K562 (cell line): ENCODE data around the gene ZNF8. TPM values are rescaled to one million over a fixed set of nuclear protein-coding genes. Genes with fewer than 3 reads are reported as not detected.

Experiments
- ATAC-seq: fragments of 200-7000 bp; cut with Tn5 transposase; 3 replicates; pipeline ENCODE4 v1.9.1; 2020; ENCODE audit warnings: moderate library complexity
- BruUV-seq: library from RNA; stranded (reverse); fragments of 400-500 nt; replicated peaks from 2 replicates; lab custom pipeline; 2021; lab: Mats Ljungman, UMichigan
- CTCF ChIA-PET: fragments of 300-600 bp; formaldehyde crosslinking; extraction: SDS; loops from one replicate; lab custom pipeline; 2021; ENCODE audit warnings: low intra/inter-chr PET ratio; lab: Yijun Ruan, JAX
- POLR2A ChIA-PET: fragments of 300-600, 350-650 bp; sonication (Branson Sonifier 250); formaldehyde crosslinking; extraction: SDS; loops from one replicate; lab custom pipeline; 2021; ENCODE audit warnings: antibody characterized with exemption, inconsistent platforms; lab: Yijun Ruan, JAX
- DNase-seq, 4 experiments: peaks; one replicate each; pipeline versions ENCODE4 v3.0.0 to v3.0.0-alpha.2; 2011 to 2018; ENCODE audit warnings: low spot score in 3 of 4, mixed read lengths in 3 of 4; ENCODE audit errors: extremely low read depth in 1 of 4
- FAIRE-seq: peaks from 2 replicates; lab custom pipeline; 2011; peaks lifted over from hg19 to GRCh38; lab: Jason Lieb, UNC
- H2AFZ ChIP-seq: 2 replicates; pipeline ENCODE4 v1.6.0; 2011; ENCODE audit warnings: low read depth, low read length, control low read depth, inconsistent platforms
- H3K27ac ChIP-seq: fragments of 200-600 bp; 3 replicates; pipeline ENCODE4 v1.8.0; 2011; ENCODE audit warnings: low read depth, mild to moderate bottlenecking, control low read depth, inconsistent platforms, low read length, moderate library complexity, mixed read lengths; ENCODE audit errors: extremely low read depth
- H3K27me3 ChIP-seq, 2 experiments: fragments of 300-600 bp in 1 of 2; 2 replicates in 1 of 2; 3 replicates in 1 of 2; pipeline versions ENCODE4 v1.6.0 to v1.8.0; 2011; ENCODE audit warnings: inconsistent platforms in 2 of 2, low read length in 2 of 2, mild to moderate bottlenecking in 1 of 2, mixed read lengths in 1 of 2, moderate library complexity in 1 of 2; ENCODE audit not compliant: control insufficient read depth in 2 of 2, insufficient read depth in 2 of 2
- H3K36me3 ChIP-seq: fragments of 300-600 bp; 3 replicates; pipeline ENCODE4 v1.8.0; 2011; ENCODE audit warnings: mild to moderate bottlenecking, low read length, inconsistent platforms; ENCODE audit not compliant: control insufficient read depth, insufficient read depth
- H3K4me1 ChIP-seq, 2 experiments: fragments of 200-600 bp in 1 of 2; replicated peaks in 1 of 2; 2 replicates in 1 of 2; 3 replicates in 1 of 2; pipeline versions ENCODE4 v1.5.1 to v1.8.0; 2011; ENCODE audit warnings: inconsistent platforms in 2 of 2, low read length in 2 of 2, mild to moderate bottlenecking in 1 of 2, mixed read lengths in 1 of 2, moderate library complexity in 1 of 2; ENCODE audit not compliant: control insufficient read depth in 2 of 2, insufficient read depth in 2 of 2
- H3K4me2 ChIP-seq: 2 replicates; pipeline ENCODE4 v1.6.1; 2011; ENCODE audit warnings: low read length, control low read depth, inconsistent platforms, mixed read lengths; ENCODE audit not compliant: insufficient read depth
- H3K4me3 ChIP-seq: fragments of 200-600 bp; sonication (generic), shearing (Covaris generic); 2 replicates; pipeline ENCODE4 v1.5.1; 2016; ENCODE audit warnings: control low read depth, inconsistent platforms
- H3K79me2 ChIP-seq: fragments of 200-600 bp; 3 replicates; pipeline ENCODE4 v1.8.0; 2011; ENCODE audit warnings: low read length, inconsistent platforms; ENCODE audit not compliant: control insufficient read depth, insufficient read depth
- H3K9ac ChIP-seq, 2 experiments: 2 replicates each; pipeline versions ENCODE4 v1.6.0 to v1.6.1; 2011; ENCODE audit warnings: low read depth in 2 of 2, low read length in 2 of 2, control low read depth in 1 of 2, inconsistent platforms in 1 of 2, mild to moderate bottlenecking in 1 of 2, mixed read lengths in 1 of 2; ENCODE audit not compliant: insufficient read depth in 1 of 2
- H3K9me1 ChIP-seq: one replicate; pipeline ENCODE4 v1.6.0; 2011; ENCODE audit warnings: inconsistent platforms, mild to moderate bottlenecking, low read length, moderate library complexity; ENCODE audit not compliant: control insufficient read depth, insufficient read depth
- H3K9me3 ChIP-seq: replicated peaks from 2 replicates; pipeline ENCODE4 v1.5.1; 2011; ENCODE audit warnings: low read depth, low read length, inconsistent platforms; ENCODE audit not compliant: control insufficient read depth, insufficient read depth
- H4K20me1 ChIP-seq: replicated peaks from 2 replicates; pipeline ENCODE4 v1.6.1; 2011; ENCODE audit warnings: low read length, inconsistent platforms, mixed read lengths; ENCODE audit not compliant: control insufficient read depth, insufficient read depth
- BCL6 ChIP-seq: fragments of 250-450 bp; sonication (Bioruptor Pico); IDR thresholded peaks from 2 replicates; pipeline ENCODE4 v1.4.0; 2020
- CREBBP ChIP-seq: IDR thresholded peaks from one replicate; pipeline ENCODE4 v1.6.1; 2012; ENCODE audit warnings: low read depth, mild to moderate bottlenecking, control low read depth, inconsistent platforms, low read length
- HNRNPUL1 ChIP-seq: fragments of 200-400 bp; formaldehyde crosslinking; IDR thresholded peaks from 2 replicates; pipeline ENCODE4 v1.6.1; 2017; ENCODE audit warnings: low read length
- NFATC3 ChIP-seq: fragments of 450-650 bp; IDR thresholded peaks from 2 replicates; pipeline ENCODE4 v1.6.1; 2017; ENCODE audit warnings: mild to moderate bottlenecking
- SREBF2 ChIP-seq: sonication (generic); formaldehyde crosslinking; IDR thresholded peaks from 2 replicates; pipeline ENCODE4 v1.4.0; 2020; ENCODE audit warnings: mild to moderate bottlenecking, missing genetic modification reagents
- ZNF140 ChIP-seq: fragments of 250-450 bp; sonication (Bioruptor Pico); IDR thresholded peaks from 2 replicates; pipeline ENCODE4 v1.8.0; 2021; ENCODE audit warnings: moderate library complexity, mild to moderate bottlenecking, inconsistent platforms
- ZNF398 ChIP-seq: fragments of 250-450 bp; sonication (Bioruptor Pico); IDR thresholded peaks from 2 replicates; pipeline ENCODE4 v1.8.0; 2021; ENCODE audit warnings: moderate library complexity, mild to moderate bottlenecking, inconsistent platforms
- WGBS: fragments of 100-300 bp; shearing (Covaris generic); methylation state at CpG from one replicate; pipeline ENCODE4 v1.1.6; 2016; ENCODE audit warnings: low coverage, mixed read lengths; ENCODE audit not compliant: insufficient coverage; ENCODE audit errors: missing lambda C conversion rate; 5-methylcytosine and 5-hydroxymethylcytosine counted together
- in situ Hi-C: fragments of 300-500 bp; cut with MboI; formaldehyde crosslinking; loops from 4 replicates; pipeline ENCODE4 v1.15.0; 2018; ENCODE audit warnings: inconsistent platforms, mixed read lengths
- intact Hi-C: fragments of 100-400 bp; cut with micrococcal nuclease; formaldehyde crosslinking; loops from 2 replicates; pipeline ENCODE4 v1.14.2; 2022
- polyA plus RNA-seq, 8 experiments: library from polyadenylated mRNA; depleted of rRNA in 4 of 8; stranded (reverse) in 5 of 8; unstranded in 3 of 8; fragments of >200 nt; fragmentation: Nextera tagmentation in 2 of 8; fragmentation: Illumina TruSeq in 1 of 8; extraction: Ambion mirVana in 2 of 8; extraction: Trizol in 1 of 8; gene quantifications; 2 replicates each; pipeline versions ENCODE4 v1.2.1 to v1.2.3, GENCODE V29; 2011 to 2014; ENCODE audit warnings: inconsistent platforms in 1 of 8, missing spikeins in 1 of 8
- total RNA-seq, 7 experiments: library from RNA; depleted of rRNA in 6 of 7; stranded (reverse); fragments of >200 nt in 6 of 7; fragmentation: Illumina TruSeq in 2 of 7; extraction: Trizol in 2 of 7; gene quantifications; 2 replicates each; pipeline versions ENCODE4 v1.2.1 to v1.2.3, GENCODE V29; 2011 to 2021; ENCODE audit warnings: low replicate concordance in 1 of 7
- TF ChIP-seq, protein P1 (sequence below), 2 experiments: fragments of 450-650 bp in 1 of 2; IDR thresholded peaks; 2 replicates each; pipeline ENCODE4 v1.6.1; 2011 to 2017; ENCODE audit warnings: low read depth in 2 of 2, antibody characterized with exemption in 1 of 2, borderline replicate concordance in 1 of 2, low read length in 1 of 2, mild to moderate bottlenecking in 1 of 2, mixed read lengths in 1 of 2; ENCODE audit not compliant: control insufficient read depth in 1 of 2
- TF ChIP-seq, protein P2 (sequence below): fragments of 450-650 bp; IDR thresholded peaks from 2 replicates; pipeline ENCODE4 v1.6.1; 2017; ENCODE audit warnings: antibody characterized with exemption

ZNF8 gene
- total and polyA plus RNA-seq, 9 of the 15 experiments (the other 6 are each of a cell fraction or from before 2014, with no cell fraction given) = 0.71 to 7.7 (median 4.7) TPM

- TF ChIP-seq ZNF140 (no peak), HNRNPUL1 (no peak), SREBF2 (CRISPR knock-in tag) (no peak), BCL6 (CRISPR knock-in tag) (no peak), CREBBP (no peak), ZNF398 (CRISPR knock-in tag) (no peak), NFATC3 (no peak)
- TF ChIP-seq, protein P1, sequence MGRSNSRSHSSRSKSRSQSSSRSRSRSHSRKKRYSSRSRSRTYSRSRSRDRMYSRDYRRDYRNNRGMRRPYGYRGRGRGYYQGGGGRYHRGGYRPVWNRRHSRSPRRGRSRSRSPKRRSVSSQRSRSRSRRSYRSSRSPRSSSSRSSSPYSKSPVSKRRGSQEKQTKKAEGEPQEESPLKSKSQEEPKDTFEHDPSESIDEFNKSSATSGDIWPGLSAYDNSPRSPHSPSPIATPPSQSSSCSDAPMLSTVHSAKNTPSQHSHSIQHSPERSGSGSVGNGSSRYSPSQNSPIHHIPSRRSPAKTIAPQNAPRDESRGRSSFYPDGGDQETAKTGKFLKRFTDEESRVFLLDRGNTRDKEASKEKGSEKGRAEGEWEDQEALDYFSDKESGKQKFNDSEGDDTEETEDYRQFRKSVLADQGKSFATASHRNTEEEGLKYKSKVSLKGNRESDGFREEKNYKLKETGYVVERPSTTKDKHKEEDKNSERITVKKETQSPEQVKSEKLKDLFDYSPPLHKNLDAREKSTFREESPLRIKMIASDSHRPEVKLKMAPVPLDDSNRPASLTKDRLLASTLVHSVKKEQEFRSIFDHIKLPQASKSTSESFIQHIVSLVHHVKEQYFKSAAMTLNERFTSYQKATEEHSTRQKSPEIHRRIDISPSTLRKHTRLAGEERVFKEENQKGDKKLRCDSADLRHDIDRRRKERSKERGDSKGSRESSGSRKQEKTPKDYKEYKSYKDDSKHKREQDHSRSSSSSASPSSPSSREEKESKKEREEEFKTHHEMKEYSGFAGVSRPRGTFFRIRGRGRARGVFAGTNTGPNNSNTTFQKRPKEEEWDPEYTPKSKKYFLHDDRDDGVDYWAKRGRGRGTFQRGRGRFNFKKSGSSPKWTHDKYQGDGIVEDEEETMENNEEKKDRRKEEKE (IDR thresholded peaks at IDR 0.05; ENCODE audit: borderline replicate concordance in 1 of 2, control insufficient read depth in 1 of 2, low read depth in 2 of 2, low read length in 1 of 2) = no peak
- TF ChIP-seq, protein P2, sequence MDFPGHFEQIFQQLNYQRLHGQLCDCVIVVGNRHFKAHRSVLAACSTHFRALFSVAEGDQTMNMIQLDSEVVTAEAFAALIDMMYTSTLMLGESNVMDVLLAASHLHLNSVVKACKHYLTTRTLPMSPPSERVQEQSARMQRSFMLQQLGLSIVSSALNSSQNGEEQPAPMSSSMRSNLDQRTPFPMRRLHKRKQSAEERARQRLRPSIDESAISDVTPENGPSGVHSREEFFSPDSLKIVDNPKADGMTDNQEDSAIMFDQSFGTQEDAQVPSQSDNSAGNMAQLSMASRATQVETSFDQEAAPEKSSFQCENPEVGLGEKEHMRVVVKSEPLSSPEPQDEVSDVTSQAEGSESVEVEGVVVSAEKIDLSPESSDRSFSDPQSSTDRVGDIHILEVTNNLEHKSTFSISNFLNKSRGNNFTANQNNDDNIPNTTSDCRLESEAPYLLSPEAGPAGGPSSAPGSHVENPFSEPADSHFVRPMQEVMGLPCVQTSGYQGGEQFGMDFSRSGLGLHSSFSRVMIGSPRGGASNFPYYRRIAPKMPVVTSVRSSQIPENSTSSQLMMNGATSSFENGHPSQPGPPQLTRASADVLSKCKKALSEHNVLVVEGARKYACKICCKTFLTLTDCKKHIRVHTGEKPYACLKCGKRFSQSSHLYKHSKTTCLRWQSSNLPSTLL = no peak
- TF ChIP-seq, all 486 proteins: peak for 0
Measured at GRCh38 chr19:58296104-58296503, 17.3 kb downstream of the ZNF8 start.

More at GRCh38 chr19:58296104-58296503, 17.3 kb downstream of the ZNF8 start:
- H3K9me3 ChIP-seq = peaks cover 11% of the 10 kb centered on the region
- FAIRE-seq (no peak), DNase-seq (no peak), ATAC-seq (no peak)
- H4K20me1 ChIP-seq = no peaks in the 10 kb centered on the region
- H3K79me2 ChIP-seq = peaks cover 4% of the 10 kb centered on the region; the same call in 2 of the 3 replicates
- intact Hi-C loops (no loop called here), in situ Hi-C loops (no loop called here)
- POLR2A ChIA-PET = interaction anchor here (1.2 kb wide), 1 partner anchor 8 kb away, joined by 5 read pairs; no protein-coding TSS in a partner anchor
- H3K4me2 ChIP-seq = no peak overlapping the region
- H3K4me1 ChIP-seq = no peaks in the 10 kb centered on the region
- H2AFZ ChIP-seq = no peak overlapping the region
- peaks cover 77% of the 10 kb centered on the region for H3K36me3 ChIP-seq
- H3K9ac ChIP-seq = no peak overlapping the region
- no peak overlapping the region for H3K27ac ChIP-seq
- H3K9me1 ChIP-seq = no peaks in the 10 kb centered on the region
- no peaks in the 10 kb centered on the region for H3K27me3 ChIP-seq
- BruUV-seq = no TSS peak
- CTCF ChIA-PET = no interaction called here
- H3K4me3 ChIP-seq = no peak overlapping the region
- WGBS = 96% methylated on average over 6 of the region's 7 CpGs
